Sigmoid colon (tissue), 3 donors: ENCODE results near the gene FMNL3.

Experiments
- POLR2A ChIP-seq, 2 donors: fragments of 450-650 bp; IDR thresholded peaks; one replicate each; pipeline ENCODE4 v1.6.1; 2016; ENCODE audit warnings: antibody characterized with exemption in 2 of 2, mild to moderate bottlenecking in 2 of 2, moderate library complexity in 2 of 2
- TF ChIP-seq, protein P1 (sequence below), 4 experiments: fragments of 450-650 bp in 3 of 4; fragments of 200-600 bp in 1 of 4; IDR thresholded peaks; one replicate each; pipeline ENCODE4 v1.5.1; 2016 to 2019; ENCODE audit warnings: antibody characterized with exemption in 4 of 4, mild to moderate bottlenecking in 3 of 4, moderate library complexity in 2 of 4

DNA sequence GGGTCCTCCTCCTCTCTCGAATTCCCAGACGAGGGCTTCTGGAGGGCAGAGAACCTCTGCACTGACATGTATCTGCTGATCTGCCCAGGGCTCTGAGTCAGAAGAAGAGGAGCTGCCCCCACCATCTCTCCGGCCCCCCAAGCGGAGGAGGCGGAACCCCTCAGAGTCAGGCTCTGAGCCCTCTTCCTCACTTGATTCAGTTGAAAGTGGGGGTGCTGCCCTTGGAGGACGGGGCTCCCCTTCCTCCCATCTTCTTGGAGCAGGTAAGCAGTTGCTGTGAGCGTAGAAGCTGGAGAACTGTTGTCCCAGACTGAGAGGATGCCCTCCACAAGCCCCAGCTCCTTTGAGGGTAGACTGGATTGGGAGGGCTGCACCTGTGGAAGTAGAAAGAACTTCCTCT lies 64.1 kb downstream of the FMNL3 start:
- no peak for TF ChIP-seq POLR2A (IDR thresholded peaks at IDR 0.05)
- TF ChIP-seq, protein P1, sequence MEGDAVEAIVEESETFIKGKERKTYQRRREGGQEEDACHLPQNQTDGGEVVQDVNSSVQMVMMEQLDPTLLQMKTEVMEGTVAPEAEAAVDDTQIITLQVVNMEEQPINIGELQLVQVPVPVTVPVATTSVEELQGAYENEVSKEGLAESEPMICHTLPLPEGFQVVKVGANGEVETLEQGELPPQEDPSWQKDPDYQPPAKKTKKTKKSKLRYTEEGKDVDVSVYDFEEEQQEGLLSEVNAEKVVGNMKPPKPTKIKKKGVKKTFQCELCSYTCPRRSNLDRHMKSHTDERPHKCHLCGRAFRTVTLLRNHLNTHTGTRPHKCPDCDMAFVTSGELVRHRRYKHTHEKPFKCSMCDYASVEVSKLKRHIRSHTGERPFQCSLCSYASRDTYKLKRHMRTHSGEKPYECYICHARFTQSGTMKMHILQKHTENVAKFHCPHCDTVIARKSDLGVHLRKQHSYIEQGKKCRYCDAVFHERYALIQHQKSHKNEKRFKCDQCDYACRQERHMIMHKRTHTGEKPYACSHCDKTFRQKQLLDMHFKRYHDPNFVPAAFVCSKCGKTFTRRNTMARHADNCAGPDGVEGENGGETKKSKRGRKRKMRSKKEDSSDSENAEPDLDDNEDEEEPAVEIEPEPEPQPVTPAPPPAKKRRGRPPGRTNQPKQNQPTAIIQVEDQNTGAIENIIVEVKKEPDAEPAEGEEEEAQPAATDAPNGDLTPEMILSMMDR (IDR thresholded peaks at IDR 0.05), result no peak
